Psoas muscle (tissue), 8 donors: ENCODE measurements around the gene HOXD9. TPM values are rescaled to one million over a fixed set of nuclear protein-coding genes. Genes with fewer than 3 reads are reported as not detected.
A peak's percentile ranks its signal among the peaks of the same experiment; 100 is the strongest.

Source experiments
- ATAC-seq, 4 donors: fragments of 200-7000 bp; cut with Tn5 transposase; one replicate each; pipeline ENCODE4 v1.9.1; 2020; ENCODE audit warnings: moderate library complexity in 3 of 4, mild to moderate bottlenecking in 2 of 4
- DNase-seq, 2 donors: peaks; one replicate each; pipeline ENCODE4 v3.0.0-alpha.2; 2020
- H3K27ac ChIP-seq: fragments of 200-600 bp; one replicate; pipeline ENCODE4 v1.8.0; 2022
- H3K27me3 ChIP-seq, 3 donors: fragments of 200-600 bp in 1 of 3; one replicate each; pipeline versions ENCODE4 v1.6.1 to v1.8.0; 2013 to 2022; ENCODE audit warnings: low read length in 2 of 3, mild to moderate bottlenecking in 2 of 3, moderate library complexity in 1 of 3; ENCODE audit not compliant: insufficient read depth in 3 of 3
- H3K36me3 ChIP-seq, 2 donors: fragments of 200-600 bp in 1 of 2; one replicate each; pipeline versions ENCODE4 v1.6.1 to v1.8.0; 2013 to 2022; ENCODE audit warnings: low read depth in 1 of 2, mild to moderate bottlenecking in 1 of 2, moderate library complexity in 1 of 2; ENCODE audit not compliant: insufficient read depth in 1 of 2
- H3K4me1 ChIP-seq: fragments of 200-600 bp; one replicate; pipeline ENCODE4 v1.8.0; 2022
- H3K4me3 ChIP-seq: fragments of 200-600 bp; one replicate; pipeline ENCODE4 v1.8.0; 2022; ENCODE audit warnings: mild to moderate bottlenecking
- H3K9me3 ChIP-seq: fragments of 200-600 bp; one replicate; pipeline ENCODE4 v1.8.0; 2022
- WGBS, 3 donors: extraction: QIAGEN DNeasy Blood & Tissue Kit; methylation state at CpG; one replicate each; pipeline versions ENCODE4 v1.1.6 to v1.1.7; 2013; 5-methylcytosine and 5-hydroxymethylcytosine counted together
- intact Hi-C, 2 donors: fragments of 100-400 bp; cut with DNase I; formaldehyde crosslinking; loops; one replicate each; pipeline versions ENCODE4 v1.11.0 to v1.14.2; 2022
- polyA plus RNA-seq, 3 donors: library from polyadenylated mRNA; stranded (reverse); fragments of 200-250 nt; gene quantifications; one replicate each; pipeline ENCODE4 v1.2.3, GENCODE V29; 2013
- total RNA-seq, 4 donors: library from RNA; stranded (reverse); fragmentation: NEBNext Ultra II Directional in 2 of 4; extraction: Animal tissue kit (Norgen Biotek cat#: 25700) in 2 of 4; gene quantifications; one replicate each; pipeline versions ENCODE4 v1.2.1 to v1.2.4, GENCODE V29; 2021 to 2023
- TF ChIP-seq, protein P1 (sequence below): fragments of 200-600 bp; IDR thresholded peaks from one replicate; pipeline ENCODE4 v1.8.0; 2022; ENCODE audit warnings: antibody characterized with exemption
- donor health status: healthy with polysubstance abuse.
- donor health status: DM: no; HTN: no; CAD: no; lungs with moderate emphysema.
- donor health status: Bipolar disorder and iron deficiency.
- donor health status: healthy.
- donor health status: DM: yes; HTN: yes; CAD: no.
- donor health status: DM: no; HTN: no; CAD: no.
- donor health status: DM: no; HTN: no; CAD: no.
- donor health status: DM: yes; HTN: yes; CAD: no.

HOXD9 gene
- total and polyA plus RNA-seq, 7 donors, result 0.43 to 4.4 (median 1.7) TPM

DNA sequence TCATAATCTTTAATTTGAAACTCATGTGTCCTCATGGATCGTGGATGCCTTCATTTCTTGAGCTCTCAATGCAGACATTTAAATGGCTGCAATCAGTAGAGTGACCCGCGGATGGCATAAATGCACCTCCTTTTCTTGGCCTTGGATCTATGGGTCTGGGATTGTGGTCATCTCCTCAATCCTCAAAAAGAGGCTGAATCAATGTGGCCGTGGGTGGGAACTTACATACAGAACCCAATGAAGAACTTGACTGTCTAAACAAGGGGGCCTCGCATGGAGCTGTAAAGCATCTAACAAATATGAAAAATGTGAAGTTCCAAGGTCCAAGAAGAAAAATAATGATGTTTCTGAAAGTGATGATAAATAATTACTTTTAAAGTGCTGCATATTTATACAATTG, 27.1 kb upstream of the HOXD9 start:
- H3K4me1 ChIP-seq, result peaks cover 23% of the 10 kb centered on the region
- 21 to 27% (median 23%) methylated on average over 5 of the region's 5 CpGs for WGBS, 3 donors
- ATAC-seq (no peak), DNase-seq (no peak)
- H3K4me3 ChIP-seq, result no peak overlapping the region
- H3K36me3 ChIP-seq, result no peaks in the 10 kb centered on the region
- TF ChIP-seq, protein P1, sequence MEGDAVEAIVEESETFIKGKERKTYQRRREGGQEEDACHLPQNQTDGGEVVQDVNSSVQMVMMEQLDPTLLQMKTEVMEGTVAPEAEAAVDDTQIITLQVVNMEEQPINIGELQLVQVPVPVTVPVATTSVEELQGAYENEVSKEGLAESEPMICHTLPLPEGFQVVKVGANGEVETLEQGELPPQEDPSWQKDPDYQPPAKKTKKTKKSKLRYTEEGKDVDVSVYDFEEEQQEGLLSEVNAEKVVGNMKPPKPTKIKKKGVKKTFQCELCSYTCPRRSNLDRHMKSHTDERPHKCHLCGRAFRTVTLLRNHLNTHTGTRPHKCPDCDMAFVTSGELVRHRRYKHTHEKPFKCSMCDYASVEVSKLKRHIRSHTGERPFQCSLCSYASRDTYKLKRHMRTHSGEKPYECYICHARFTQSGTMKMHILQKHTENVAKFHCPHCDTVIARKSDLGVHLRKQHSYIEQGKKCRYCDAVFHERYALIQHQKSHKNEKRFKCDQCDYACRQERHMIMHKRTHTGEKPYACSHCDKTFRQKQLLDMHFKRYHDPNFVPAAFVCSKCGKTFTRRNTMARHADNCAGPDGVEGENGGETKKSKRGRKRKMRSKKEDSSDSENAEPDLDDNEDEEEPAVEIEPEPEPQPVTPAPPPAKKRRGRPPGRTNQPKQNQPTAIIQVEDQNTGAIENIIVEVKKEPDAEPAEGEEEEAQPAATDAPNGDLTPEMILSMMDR, result no peak
- no peaks in the 10 kb centered on the region for H3K9me3 ChIP-seq
- intact Hi-C loops, result loop anchor here (5.0 to 10.0 kb wide), 2 partner anchors 841 to 843 kb away; no protein-coding TSS in a partner anchor
- no peak overlapping the region for H3K27ac ChIP-seq
- peaks cover 3 to 100% (median 73%) of the 10 kb centered on the region in 3 donors for H3K27me3 ChIP-seq

- Histone ChIP-seq H3K27ac (no peak overlapping the region), H3K4me1 (peaks cover 23% of the 10 kb centered on the region), H3K27me3 (peaks cover 3 to 100% (median 76%) of the 10 kb centered on the region in 3 donors), H3K36me3 (no peaks in the 10 kb centered on the region), H3K4me3 (peak overlapping the region; percentile 35), H3K9me3 (no peaks in the 10 kb centered on the region)
- WGBS, 3 donors, result 13 to 22% (median 13%) methylated on average over 16 of the region's 16 CpGs
- ATAC-seq, result no peak
- DNase-seq, result no peak
- intact Hi-C loops, result loop anchor here (5.0 to 10.0 kb wide), 2 partner anchors 842 to 844 kb away; no protein-coding TSS in a partner anchor
- TF ChIP-seq, protein P1, result no peak
Observed at GRCh38 chr2:176096243-176096985, 26.1 kb upstream of the HOXD9 start.

GRCh38 chr2:176096986-176097819, 25.3 kb upstream of the HOXD9 start:
- peaks cover 23% of the 10 kb centered on the region for H3K4me1 ChIP-seq

GRCh38 chr2:176097820-176098365, 24.6 kb upstream of the HOXD9 start:
- Histone ChIP-seq H3K27ac (no peak overlapping the region), H3K4me3 (peak overlapping the region; percentile 61), H3K9me3 (no peaks in the 10 kb centered on the region), H3K27me3 (peaks cover 3 to 100% (median 72%) of the 10 kb centered on the region in 3 donors), H3K4me1 (peaks cover 23% of the 10 kb centered on the region), H3K36me3 (no peaks in the 10 kb centered on the region)
- TF ChIP-seq, protein P1, result no peak
- intact Hi-C loops, result loop anchor here (5.0 to 10.0 kb wide), 2 partner anchors 843 to 846 kb away; no protein-coding TSS in a partner anchor
- ATAC-seq, result no peak
- DNase-seq, result no peak
- WGBS, 3 donors, result 2 to 4% (median 3%) methylated on average over 18 of the region's 18 CpGs

More at GRCh38 chr2:176096986-176097819, 25.3 kb upstream of the HOXD9 start:
- ATAC-seq (peak; percentile 88 to 95 (median 91)), DNase-seq (peak; percentile 58 to 79)
- Histone ChIP-seq H3K36me3 (no peaks in the 10 kb centered on the region), H3K27ac (no peak overlapping the region), H3K4me3 (peak overlapping the region; percentile 61), H3K27me3 (peaks cover 3 to 100% (median 76%) of the 10 kb centered on the region in 3 donors), H3K9me3 (no peaks in the 10 kb centered on the region)
- TF ChIP-seq, protein P1, result peak; percentile 83
- 2% methylated on average over 36 to 45 of the region's 45 CpGs for WGBS, 3 donors
- intact Hi-C loops, result loop anchor here (5.0 to 10.0 kb wide), 2 partner anchors 842 to 845 kb away; no protein-coding TSS in a partner anchor
